OCI-LY1 (cell line): ENCODE results near the gene TMIE.

Experiments used
- H2AFZ ChIP-seq: fragments of 200-600 bp; sonication (generic), shearing (Covaris generic); 2 replicates; pipeline ENCODE4 v1.6.0; 2014; ENCODE audit warnings: antibody characterized with exemption, mild to moderate bottlenecking, low read length
- H3F3A ChIP-seq: fragments of 200-600 bp; sonication (generic), shearing (Covaris generic); 2 replicates; pipeline ENCODE4 v1.6.0; 2014; ENCODE audit warnings: mild to moderate bottlenecking, antibody characterized with exemption, low read length, moderate library complexity; ENCODE audit not compliant: insufficient read depth
- H3K27ac ChIP-seq: fragments of 200-600 bp; sonication (generic); 2 replicates; pipeline ENCODE4 v1.5.1; 2014; ENCODE audit warnings: low read length, mixed run types, mild to moderate bottlenecking, low read depth; ENCODE audit not compliant: poor library complexity, severe bottlenecking
- H3K27me3 ChIP-seq: fragments of 200-600 bp; sonication (generic); 2 replicates; pipeline ENCODE4 v1.6.0; 2014; ENCODE audit warnings: antibody characterized with exemption, mild to moderate bottlenecking, low read length, moderate library complexity; ENCODE audit not compliant: insufficient read depth
- H3K36me3 ChIP-seq: fragments of 200-600 bp; sonication (generic); 2 replicates; pipeline ENCODE4 v1.6.1; 2014; ENCODE audit warnings: mild to moderate bottlenecking, antibody characterized with exemption, low read length, moderate library complexity, mixed read lengths; ENCODE audit not compliant: insufficient read depth
- H3K4me1 ChIP-seq: fragments of 200-600 bp; sonication (generic); 2 replicates; pipeline ENCODE4 v1.5.1; 2014; ENCODE audit warnings: mild to moderate bottlenecking, low read length, moderate library complexity; ENCODE audit not compliant: insufficient read depth, severe bottlenecking
- H3K4me2 ChIP-seq: fragments of 200-600 bp; sonication (generic), shearing (Covaris generic); 2 replicates; pipeline ENCODE4 v1.6.1; 2014; ENCODE audit warnings: low read length
- H3K4me3 ChIP-seq: fragments of 200-600 bp; sonication (generic); 2 replicates; pipeline ENCODE4 v1.5.1; 2014; ENCODE audit warnings: low read length, low read depth, mild to moderate bottlenecking, mixed read lengths; ENCODE audit not compliant: poor library complexity, severe bottlenecking
- H3K79me2 ChIP-seq: fragments of 200-600 bp; shearing (Covaris generic); 2 replicates; pipeline ENCODE4 v1.6.1; 2016; ENCODE audit warnings: mixed run types, low read length, mixed read lengths; ENCODE audit not compliant: insufficient read depth
- H3K9ac ChIP-seq: fragments of 200-600 bp; sonication (generic), shearing (Covaris generic); 2 replicates; pipeline ENCODE4 v1.6.1; 2014; ENCODE audit warnings: mild to moderate bottlenecking, low read length, mixed read lengths
- H3K9me2 ChIP-seq: fragments of 200-600 bp; sonication (generic), shearing (Covaris generic); 2 replicates; pipeline ENCODE4 v1.6.1; 2014; ENCODE audit warnings: low read depth, mild to moderate bottlenecking, low read length, mixed read lengths
- H3K9me3 ChIP-seq: fragments of 200-600 bp; shearing (Covaris generic); 2 replicates; pipeline ENCODE4 v1.6.1; 2014; ENCODE audit warnings: low read length, mixed read lengths
- H4K20me1 ChIP-seq: fragments of 200-600 bp; sonication (generic), shearing (Covaris generic); 2 replicates; pipeline ENCODE4 v1.6.0; 2016; ENCODE audit warnings: mild to moderate bottlenecking, low read length; ENCODE audit not compliant: insufficient read depth
- EZH2 ChIP-seq: fragments of 200-600 bp; sonication (generic), shearing (Covaris generic); IDR thresholded peaks from 2 replicates; pipeline ENCODE4 v1.8.0; 2017; ENCODE audit warnings: borderline replicate concordance, mixed run types, mild to moderate bottlenecking, antibody characterized with exemption, low read length, moderate library complexity, mixed read lengths
- TF ChIP-seq, protein P1 (sequence below): fragments of 200-600 bp; sonication (generic), shearing (Covaris generic); IDR thresholded peaks from 2 replicates; pipeline ENCODE4 v1.5.1; 2017; ENCODE audit warnings: mild to moderate bottlenecking, antibody characterized with exemption, low read length, moderate library complexity, mixed read lengths

Gene TMIE

DNA sequence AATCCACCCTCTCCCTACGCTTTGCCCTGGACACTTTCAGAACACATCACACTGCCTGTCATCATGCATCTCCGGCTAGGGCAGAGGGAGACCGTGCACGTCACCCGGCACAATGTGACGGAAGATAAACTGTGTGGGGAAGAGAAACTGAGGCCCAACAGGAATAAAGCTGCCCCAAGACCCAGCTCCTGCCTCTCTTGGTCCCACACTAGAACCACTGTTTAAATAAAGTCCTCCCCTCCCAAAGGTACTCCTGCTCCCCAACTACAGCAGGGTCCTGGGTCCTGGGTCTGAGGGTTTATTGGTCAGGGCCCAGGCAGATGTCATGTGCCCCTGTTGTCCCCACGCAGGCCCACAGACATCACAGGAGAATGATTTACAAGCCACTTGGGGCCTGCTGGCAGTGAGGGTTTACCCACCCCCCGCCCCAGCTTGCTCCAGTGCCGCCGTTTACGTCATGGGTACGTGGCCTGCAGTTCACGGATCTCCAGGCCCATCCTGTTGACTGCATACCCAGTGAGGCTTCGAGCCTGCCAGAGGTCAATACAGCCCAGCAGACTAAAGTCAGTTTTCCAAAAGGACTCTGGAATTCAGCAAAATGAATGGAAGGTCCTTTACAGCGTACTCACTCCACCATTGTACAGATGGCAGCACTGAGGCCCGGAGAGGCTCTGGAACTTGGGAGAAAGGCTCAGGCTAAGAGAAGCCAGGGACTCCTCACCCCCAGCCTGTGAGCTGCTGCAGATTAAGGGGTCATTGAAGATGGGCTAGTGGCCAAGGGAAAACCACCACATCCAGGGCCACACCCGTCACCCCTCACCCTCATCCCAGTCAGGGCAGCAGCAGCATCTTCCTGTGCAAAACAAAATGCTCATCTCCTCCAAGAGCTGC lies 30.9 kb upstream of the TMIE start:
- H2AFZ ChIP-seq: no peak overlapping the region

DNA sequence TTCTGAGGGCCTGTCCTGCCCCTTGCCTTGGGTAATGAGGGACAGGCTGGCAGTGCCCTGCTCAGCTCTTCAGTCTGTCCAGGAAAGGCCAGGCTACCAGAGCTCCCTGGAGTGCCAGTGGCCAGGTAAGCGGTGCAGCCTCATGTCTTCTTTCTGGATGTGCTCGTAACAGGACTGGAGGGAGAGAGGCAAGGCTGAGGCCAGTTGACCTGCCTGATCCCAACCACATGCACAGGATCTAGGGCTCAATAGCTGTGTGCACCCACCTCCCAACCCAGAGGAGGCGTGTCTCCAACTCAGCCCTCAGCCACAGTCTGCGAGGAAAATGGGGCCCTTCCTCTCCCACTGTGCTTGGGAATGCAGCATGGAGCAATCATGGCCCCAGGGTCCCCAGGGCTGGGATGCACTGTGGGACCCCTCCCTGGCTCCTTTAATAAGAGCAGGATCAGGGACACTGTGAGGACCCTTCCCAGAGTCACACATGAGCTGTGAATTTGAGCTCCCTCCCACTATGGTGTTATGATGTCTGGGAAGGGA lies 30.2 kb upstream of the TMIE start:
- H3K9me3 ChIP-seq: no peaks in the 10 kb centered on the region
- H3K4me2 ChIP-seq: no peak overlapping the region
- H3K27ac ChIP-seq: no peak overlapping the region
- no peaks in the 10 kb centered on the region for H4K20me1 ChIP-seq
- no peaks in the 10 kb centered on the region for H3K36me3 ChIP-seq
- H3K9ac ChIP-seq: no peak overlapping the region
- H2AFZ ChIP-seq: no peak overlapping the region
- no peaks in the 10 kb centered on the region for H3K4me1 ChIP-seq
- H3F3A ChIP-seq: no peaks in the 10 kb centered on the region
- no peaks in the 10 kb centered on the region for H3K79me2 ChIP-seq
- no peaks in the 10 kb centered on the region for H3K9me2 ChIP-seq
- TF ChIP-seq, protein P1, sequence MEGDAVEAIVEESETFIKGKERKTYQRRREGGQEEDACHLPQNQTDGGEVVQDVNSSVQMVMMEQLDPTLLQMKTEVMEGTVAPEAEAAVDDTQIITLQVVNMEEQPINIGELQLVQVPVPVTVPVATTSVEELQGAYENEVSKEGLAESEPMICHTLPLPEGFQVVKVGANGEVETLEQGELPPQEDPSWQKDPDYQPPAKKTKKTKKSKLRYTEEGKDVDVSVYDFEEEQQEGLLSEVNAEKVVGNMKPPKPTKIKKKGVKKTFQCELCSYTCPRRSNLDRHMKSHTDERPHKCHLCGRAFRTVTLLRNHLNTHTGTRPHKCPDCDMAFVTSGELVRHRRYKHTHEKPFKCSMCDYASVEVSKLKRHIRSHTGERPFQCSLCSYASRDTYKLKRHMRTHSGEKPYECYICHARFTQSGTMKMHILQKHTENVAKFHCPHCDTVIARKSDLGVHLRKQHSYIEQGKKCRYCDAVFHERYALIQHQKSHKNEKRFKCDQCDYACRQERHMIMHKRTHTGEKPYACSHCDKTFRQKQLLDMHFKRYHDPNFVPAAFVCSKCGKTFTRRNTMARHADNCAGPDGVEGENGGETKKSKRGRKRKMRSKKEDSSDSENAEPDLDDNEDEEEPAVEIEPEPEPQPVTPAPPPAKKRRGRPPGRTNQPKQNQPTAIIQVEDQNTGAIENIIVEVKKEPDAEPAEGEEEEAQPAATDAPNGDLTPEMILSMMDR: no peak
- no peak for TF ChIP-seq EZH2
- 0 out of 2 replicates have a peak, but pooled peaks cover 2% of the 10 kb centered on the region for H3K27me3 ChIP-seq
- no peak overlapping the region for H3K4me3 ChIP-seq

More for the DNA sequence above, 30.9 kb upstream of the TMIE start:
- Histone ChIP-seq H3K27ac (no peak overlapping the region), H3K9me3 (no peaks in the 10 kb centered on the region), H3K4me3 (no peak overlapping the region), H3K79me2 (no peaks in the 10 kb centered on the region), H3F3A (no peaks in the 10 kb centered on the region), H3K9me2 (no peaks in the 10 kb centered on the region), H3K4me1 (no peaks in the 10 kb centered on the region), H3K9ac (no peak overlapping the region), H3K27me3 (no peaks in the 10 kb centered on the region), H4K20me1 (no peaks in the 10 kb centered on the region), H3K4me2 (no peak overlapping the region), H3K36me3 (no peaks in the 10 kb centered on the region)
- TF ChIP-seq, protein P1: no peak
- no peak for TF ChIP-seq EZH2

DNA sequence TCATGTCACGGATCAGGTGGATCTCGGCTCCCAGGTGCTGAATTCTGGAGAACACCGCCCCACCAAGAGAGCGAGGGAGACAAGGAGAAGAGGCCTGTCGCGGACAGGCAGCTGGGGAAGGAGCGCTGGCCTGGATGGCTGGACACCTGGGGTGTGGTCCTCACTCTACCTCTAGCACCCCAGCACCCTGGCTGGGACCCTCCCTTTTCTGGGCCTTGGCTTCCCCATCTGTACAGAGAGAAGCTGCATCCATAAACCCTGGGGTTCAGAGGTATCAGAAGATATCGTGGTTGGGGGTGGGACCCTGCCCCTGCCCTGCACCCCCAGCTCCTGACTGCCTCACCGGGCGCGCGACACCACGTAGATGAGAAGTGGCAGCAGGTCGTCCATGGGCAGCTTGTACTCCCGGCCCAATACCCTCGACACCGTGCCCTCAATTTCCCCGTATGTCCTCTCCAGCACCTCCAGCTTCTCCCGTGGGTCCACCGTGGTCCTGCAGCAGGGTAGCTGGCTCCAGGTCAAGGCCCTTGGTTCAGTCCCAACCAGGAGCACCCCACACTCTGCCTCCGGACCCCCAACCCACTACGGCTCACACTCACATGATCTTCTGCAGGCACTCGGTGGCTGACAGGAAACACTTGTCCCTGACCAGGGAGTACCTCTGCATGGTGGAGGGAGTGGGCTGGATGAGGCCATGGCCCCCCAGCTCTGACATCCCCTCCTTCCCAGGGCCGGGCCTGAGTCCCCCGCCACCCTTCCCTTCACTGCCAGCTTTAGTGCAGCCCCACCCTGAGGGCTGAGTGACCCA lies 29.4 kb upstream of the TMIE start:
- H2AFZ ChIP-seq: no peak overlapping the region
- 0 out of 2 replicates have a peak, but pooled peaks cover 5% of the 10 kb centered on the region for H3K27me3 ChIP-seq
- TF ChIP-seq, protein P1: no peak
- TF ChIP-seq EZH2: no peak

More for the DNA sequence above, 29.4 kb upstream of the TMIE start:
- Histone ChIP-seq H3K9me3 (no peaks in the 10 kb centered on the region), H3F3A (no peaks in the 10 kb centered on the region), H3K27ac (no peak overlapping the region), H3K9me2 (no peaks in the 10 kb centered on the region), H3K4me3 (no peak overlapping the region), H4K20me1 (no peaks in the 10 kb centered on the region), H3K79me2 (no peaks in the 10 kb centered on the region), H3K36me3 (no peaks in the 10 kb centered on the region), H3K9ac (no peak overlapping the region), H3K4me2 (no peak overlapping the region), H3K4me1 (no peaks in the 10 kb centered on the region)
